Stimulated activated CD8-positive, alpha-beta memory T cell treated with anti-CD3 and anti-CD28 coated beads, Interleukin-12 subunit alpha, Interleukin-12 subunit beta, amount 100 ng/mL, for 24 hours (primary cell): Measurements from ENCODE around the gene MELTF.

ENCODE experiments used
- DNase-seq: peaks from one replicate; pipeline ENCODE4 v3.0.0-alpha.2; 2020; ENCODE audit errors: extremely low read depth

MELTF gene

GRCh38 chr3:197010556-197011351 is 18.9 kb downstream of the MELTF start:
- no peak for DNase-seq

- DNase-seq, result no peak
Measured at GRCh38 chr3:197009532-197010019, 20.0 kb downstream of the MELTF start.

GRCh38 chr3:197008436-197009209 is 21.0 kb downstream of the MELTF start:
- DNase-seq, result no peak

- no peak for DNase-seq
Measured at GRCh38 chr3:197007953-197008352, 21.7 kb downstream of the MELTF start.

- DNase-seq, result no peak
Measured at GRCh38 chr3:197007296-197007940, 22.2 kb downstream of the MELTF start.

- DNase-seq, result no peak
Measured at GRCh38 chr3:197006860-197007259, 22.8 kb downstream of the MELTF start.

- DNase-seq, result no peak
Measured at GRCh38 chr3:197006446-197006845, 23.2 kb downstream of the MELTF start.

GRCh38 chr3:197003461-197004385 is 25.9 kb downstream of the MELTF start:
- DNase-seq, result no peak

- peak; percentile 60 for DNase-seq
Measured at GRCh38 chr3:197002701-197003454, 26.7 kb downstream of the MELTF start.

GRCh38 chr3:197001972-197002700 is 27.5 kb downstream of the MELTF start:
- DNase-seq, result no peak

- DNase-seq, result no peak
Measured at GRCh38 chr3:197001106-197001971, 28.3 kb downstream of the MELTF start.

- DNase-seq, result no peak
Measured at GRCh38 chr3:197000211-197000610, 29.4 kb downstream of the MELTF start.

GRCh38 chr3:196998966-196999760 is 30.5 kb downstream of the MELTF start:
- DNase-seq, result no peak

- DNase-seq, result no peak
Measured at GRCh38 chr3:196997311-196997710, 32.3 kb downstream of the MELTF start.

- no peak for DNase-seq
Measured at GRCh38 chr3:196996454-196997265, 33.0 kb downstream of the MELTF start.

- DNase-seq, result no peak
Measured at GRCh38 chr3:196995646-196996355, 33.8 kb downstream of the MELTF start.

- no peak for DNase-seq
Measured at GRCh38 chr3:196995027-196995426, 34.6 kb downstream of the MELTF start.
